A549 treated with CORT108297 at 1 μM for 4 hours (cell line): ENCODE results near the gene KLRK1. TPM values are rescaled to one million over a fixed set of nuclear protein-coding genes. Genes with fewer than 3 reads are reported as not detected.

Source experiments
- total RNA-seq: library from RNA; stranded (reverse); fragments of 200-300 nt; extraction: Qiagen RNA extraction; gene quantifications from 5 replicates; pipeline ENCODE4 v1.2.3, GENCODE V29; 2022

Gene KLRK1
- 0.08 TPM in 1 of 5 replicates, not detected in the others for total RNA-seq

DNA sequence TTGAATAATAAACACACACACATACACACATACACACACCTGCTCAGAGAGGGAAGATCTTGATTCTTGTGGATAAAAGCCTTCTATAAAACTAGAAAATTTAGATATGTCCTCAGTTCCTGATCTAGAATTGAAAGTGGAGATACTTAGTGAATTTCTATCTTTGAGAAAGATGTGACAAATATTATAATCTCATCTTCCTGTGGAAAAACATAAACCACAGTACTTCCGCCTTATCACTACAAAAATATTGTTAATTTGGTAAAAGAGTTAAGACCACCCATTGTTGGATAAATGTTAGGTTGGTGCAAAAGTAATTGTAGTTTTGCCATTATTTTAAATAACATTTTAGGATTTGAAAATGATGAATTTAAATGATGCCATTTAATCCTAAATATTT lies at the start of gene KLRK1:
TSS of gene KLRK1 (minus strand) at position 138 of the 400 bp plus-strand sequence. CDS start 1,231 bp downstream, outside the sequence.

DNA sequence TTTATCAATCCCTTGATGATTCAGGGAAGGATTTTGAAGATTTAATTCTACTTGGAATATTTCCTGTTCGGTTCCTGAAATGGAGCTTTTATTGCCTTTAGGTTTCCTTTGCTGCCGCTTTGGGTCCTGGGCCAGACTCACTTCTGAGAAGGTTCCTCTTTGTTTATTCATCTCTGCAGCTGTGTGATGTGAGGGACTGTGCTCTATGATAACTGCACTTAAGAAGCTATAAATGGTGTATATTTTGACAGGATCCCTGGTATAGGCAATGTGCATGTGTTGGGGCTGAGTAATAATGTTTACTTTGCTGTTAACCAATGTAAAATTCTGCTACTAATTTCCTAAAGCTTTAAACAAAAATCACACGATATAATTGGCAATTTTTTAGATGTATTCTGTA lies 46.0 kb upstream of the KLRK1 start, which contains the start of gene KLRC2:
TSS of gene KLRC2 (minus strand) at position 195 of the 400 bp plus-strand sequence. CDS start at position 171, 24 bp downstream.

DNA sequence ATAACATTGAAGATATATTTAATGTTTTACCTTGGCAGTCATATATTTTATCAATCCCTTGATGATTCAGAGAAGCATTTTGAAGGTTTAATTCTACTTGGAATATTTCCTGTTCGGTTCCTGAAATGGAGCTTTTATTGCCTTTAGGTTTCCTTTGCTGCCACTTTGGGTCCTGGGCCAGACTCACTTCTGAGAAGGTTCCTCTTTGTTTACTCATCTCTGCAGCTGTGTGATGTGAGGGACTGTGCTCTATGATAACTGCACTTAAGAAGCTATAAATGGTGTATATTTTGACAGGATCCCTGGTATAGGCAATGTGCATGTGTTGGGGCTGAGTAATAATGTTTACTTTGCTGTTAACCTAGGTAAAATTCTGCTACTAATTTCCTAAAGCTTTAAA lies 30.5 kb upstream of the KLRK1 start, which contains the start of gene KLRC3:
TSS of gene KLRC3 (minus strand) at position 262 of the 400 bp plus-strand sequence. CDS start at position 217, 45 bp downstream.

DNA sequence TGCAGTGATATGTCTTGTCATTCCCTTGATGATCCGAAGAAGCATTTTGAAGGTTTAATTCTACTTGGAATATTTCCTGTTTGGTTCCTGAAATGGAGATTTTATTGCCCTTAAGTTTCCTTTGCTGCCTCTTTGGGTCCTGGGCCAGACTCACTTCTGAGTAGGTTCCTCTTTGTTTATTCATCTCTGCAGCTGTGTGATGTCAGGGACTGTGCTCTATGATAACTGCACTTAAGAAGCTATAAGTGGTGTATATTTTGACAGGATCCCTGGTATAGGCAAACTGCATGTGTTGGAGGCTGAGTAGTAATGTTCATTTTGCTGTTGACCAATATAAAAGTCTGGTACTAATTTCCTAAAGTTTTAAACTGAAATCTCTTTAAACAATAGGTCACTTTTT lies 19.6 kb upstream of the KLRK1 start, which contains the start of gene KLRC4:
TSS of gene KLRC4 (minus strand) at position 366 of the 400 bp plus-strand sequence. CDS start at position 184, 182 bp downstream.

Other genes starting within 250 kb of the KLRK1 start
- gene OLR1, start 217.9 kb downstream of the KLRK1 start, total RNA-seq: 0.67 to 1.8 TPM (median 1.0 TPM) in 5 replicates
- gene TMEM52B, start 211.0 kb downstream of the KLRK1 start, total RNA-seq: 0.10 to 0.47 TPM (median 0.14 TPM) in 4 of 5 replicates, not detected in the other
- 32.0 to 41.5 TPM (median 38.0 TPM) in 5 replicates for gene GABARAPL1, start 177.2 kb downstream of the KLRK1 start, total RNA-seq
- not detected in 5 replicates for gene KLRD1, start 82.2 kb downstream of the KLRK1 start, total RNA-seq
- gene KLRC4, start 19.7 kb upstream of the KLRK1 start, total RNA-seq: not detected in 5 replicates
- gene KLRC3, start 30.6 kb upstream of the KLRK1 start, total RNA-seq: 0.12 to 0.40 TPM (median 0.23 TPM) in 5 replicates
- gene KLRC2, start 46.0 kb upstream of the KLRK1 start, total RNA-seq: 1.3 to 2.7 TPM (median 2.1 TPM) in 5 replicates
- not detected in 5 replicates for gene KLRC1, start 63.3 kb upstream of the KLRK1 start, total RNA-seq
- gene EIF2S3B, start 115.8 kb upstream of the KLRK1 start, total RNA-seq: 0.53 to 0.88 TPM (median 0.65 TPM) in 5 replicates
- 49.6 to 60.7 TPM (median 53.5 TPM) in 5 replicates for gene MAGOHB, start 223.6 kb upstream of the KLRK1 start, total RNA-seq